ENCODE data around the gene SLC5A11. TPM values are rescaled to one million over a fixed set of nuclear protein-coding genes. Genes with fewer than 3 reads are reported as not detected.

Gene SLC5A11
- total RNA-seq, 1 donor from 2014 or later = not detected

DNA sequence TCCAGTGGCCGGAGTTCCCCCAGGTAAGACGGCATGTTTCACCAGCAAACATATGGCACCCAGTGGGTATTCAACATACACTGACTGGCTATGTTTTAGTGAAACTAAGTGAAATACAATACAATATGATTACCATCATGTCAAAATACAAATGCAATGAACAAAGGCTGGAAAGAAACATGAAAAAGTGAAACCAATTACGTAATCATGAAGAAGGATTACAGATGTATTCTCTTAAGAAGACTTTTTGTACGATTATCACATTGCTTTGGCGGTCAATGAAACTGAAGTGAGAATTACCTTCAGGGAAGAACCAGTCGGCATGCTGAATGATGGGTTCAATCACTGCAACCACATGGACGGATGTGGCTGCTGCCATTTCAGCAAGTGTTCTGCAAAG lies 97.7 kb downstream of the SLC5A11 start:
- Mint-ChIP-seq H3K27me3 (ENCODE audit: unreplicated experiment) (no peaks in the 10 kb centered on the region), H3K4me1 (ENCODE audit: unreplicated experiment) (no peaks in the 10 kb centered on the region), H3K36me3 (ENCODE audit: unreplicated experiment) (peaks cover 60% of the 10 kb centered on the region), H3K4me3 (ENCODE audit: unreplicated experiment) (no peak overlapping the region), H3K27ac (ENCODE audit: unreplicated experiment) (no peak overlapping the region), H3K9me3 (ENCODE audit: unreplicated experiment) (no peaks in the 10 kb centered on the region)
- TF ChIP-seq, protein P1, sequence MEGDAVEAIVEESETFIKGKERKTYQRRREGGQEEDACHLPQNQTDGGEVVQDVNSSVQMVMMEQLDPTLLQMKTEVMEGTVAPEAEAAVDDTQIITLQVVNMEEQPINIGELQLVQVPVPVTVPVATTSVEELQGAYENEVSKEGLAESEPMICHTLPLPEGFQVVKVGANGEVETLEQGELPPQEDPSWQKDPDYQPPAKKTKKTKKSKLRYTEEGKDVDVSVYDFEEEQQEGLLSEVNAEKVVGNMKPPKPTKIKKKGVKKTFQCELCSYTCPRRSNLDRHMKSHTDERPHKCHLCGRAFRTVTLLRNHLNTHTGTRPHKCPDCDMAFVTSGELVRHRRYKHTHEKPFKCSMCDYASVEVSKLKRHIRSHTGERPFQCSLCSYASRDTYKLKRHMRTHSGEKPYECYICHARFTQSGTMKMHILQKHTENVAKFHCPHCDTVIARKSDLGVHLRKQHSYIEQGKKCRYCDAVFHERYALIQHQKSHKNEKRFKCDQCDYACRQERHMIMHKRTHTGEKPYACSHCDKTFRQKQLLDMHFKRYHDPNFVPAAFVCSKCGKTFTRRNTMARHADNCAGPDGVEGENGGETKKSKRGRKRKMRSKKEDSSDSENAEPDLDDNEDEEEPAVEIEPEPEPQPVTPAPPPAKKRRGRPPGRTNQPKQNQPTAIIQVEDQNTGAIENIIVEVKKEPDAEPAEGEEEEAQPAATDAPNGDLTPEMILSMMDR (IDR thresholded peaks at IDR 0.05) = no peak
- no peak for DNase-seq (ENCODE audit: extremely low spot score, unreplicated experiment)

DNA sequence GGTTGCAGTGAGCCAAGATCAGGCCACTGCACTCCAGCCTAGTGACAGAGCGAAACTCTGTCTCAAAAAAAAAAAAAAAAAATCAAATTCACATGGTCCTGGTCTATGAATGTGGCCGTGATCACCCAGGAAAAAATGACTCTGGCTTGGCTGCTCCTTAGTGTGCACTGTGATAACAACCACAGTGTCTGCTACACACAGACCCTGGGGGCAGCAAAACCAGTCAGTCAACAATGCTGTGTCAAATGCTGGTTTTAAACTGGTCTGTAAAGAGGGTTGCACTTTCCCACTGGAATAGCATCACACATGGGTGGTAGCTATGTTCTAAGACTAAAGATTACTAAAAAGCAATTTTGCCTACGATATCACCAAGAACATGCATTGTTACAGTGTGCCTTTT lies 98.4 kb downstream of the SLC5A11 start:
- Mint-ChIP-seq H3K27me3 (ENCODE audit: unreplicated experiment) (no peaks in the 10 kb centered on the region), H3K36me3 (ENCODE audit: unreplicated experiment) (peaks cover 57% of the 10 kb centered on the region), H3K4me3 (ENCODE audit: unreplicated experiment) (no peak overlapping the region), H3K9me3 (ENCODE audit: unreplicated experiment) (no peaks in the 10 kb centered on the region), H3K27ac (ENCODE audit: unreplicated experiment) (no peak overlapping the region), H3K4me1 (ENCODE audit: unreplicated experiment) (no peaks in the 10 kb centered on the region)
- TF ChIP-seq, protein P1 (IDR thresholded peaks at IDR 0.05) = no peak
- no peak for DNase-seq (ENCODE audit: extremely low spot score, unreplicated experiment)

DNA sequence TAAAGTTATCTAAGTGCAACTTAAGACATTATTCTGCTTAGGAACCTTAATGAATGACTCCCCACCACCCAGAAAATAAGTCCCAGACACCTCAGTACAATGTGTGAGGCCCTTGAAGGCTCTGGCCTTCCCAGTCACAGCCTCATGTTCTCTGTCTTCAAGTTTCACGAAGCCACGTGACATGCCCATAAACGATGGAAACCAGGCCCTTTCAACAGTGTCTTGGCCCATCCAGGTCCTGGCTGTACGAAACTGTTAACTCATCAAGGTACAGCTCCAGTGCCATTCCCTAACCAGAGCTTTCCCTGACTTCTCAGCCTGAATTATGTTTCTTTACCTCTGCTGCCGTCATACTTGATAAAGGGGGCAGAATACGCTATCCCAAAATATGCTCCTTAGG lies 100.4 kb downstream of the SLC5A11 start:
- no peak overlapping the region for H3K4me3 Mint-ChIP-seq (ENCODE audit: unreplicated experiment)
- no peak for DNase-seq (ENCODE audit: extremely low spot score, unreplicated experiment)
- peaks cover 57% of the 10 kb centered on the region for H3K36me3 Mint-ChIP-seq (ENCODE audit: unreplicated experiment)
- H3K4me1 Mint-ChIP-seq (ENCODE audit: unreplicated experiment) = no peaks in the 10 kb centered on the region
- no peak overlapping the region for H3K27ac Mint-ChIP-seq (ENCODE audit: unreplicated experiment)
- H3K9me3 Mint-ChIP-seq (ENCODE audit: unreplicated experiment) = no peaks in the 10 kb centered on the region
- no peaks in the 10 kb centered on the region for H3K27me3 Mint-ChIP-seq (ENCODE audit: unreplicated experiment)
- TF ChIP-seq, protein P1 (IDR thresholded peaks at IDR 0.05) = no peak

DNA sequence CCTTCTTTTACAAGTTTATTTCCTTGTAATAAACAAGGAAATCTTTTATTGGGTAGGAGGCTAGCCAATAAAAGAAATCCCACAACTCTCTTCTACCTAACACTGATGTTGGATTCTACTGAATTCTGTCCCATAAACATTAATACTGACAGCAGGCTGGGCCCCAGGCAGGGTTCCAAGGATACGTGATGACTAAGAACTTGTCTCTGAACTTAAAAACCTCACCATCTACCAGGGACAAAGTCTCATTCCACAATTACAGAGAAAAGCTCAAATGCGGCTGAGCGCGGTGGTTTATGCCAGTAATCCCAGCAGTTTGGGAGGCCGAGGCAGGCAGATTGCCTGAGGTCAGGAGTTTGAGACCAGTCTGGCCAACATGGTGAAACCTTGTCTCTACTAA lies 104.5 kb downstream of the SLC5A11 start:
- H3K27ac Mint-ChIP-seq (ENCODE audit: unreplicated experiment) = no peak overlapping the region
- no peak overlapping the region for H3K4me3 Mint-ChIP-seq (ENCODE audit: unreplicated experiment)
- no peak for DNase-seq (ENCODE audit: extremely low spot score, unreplicated experiment)
- TF ChIP-seq, protein P1 (IDR thresholded peaks at IDR 0.05) = no peak
- no peaks in the 10 kb centered on the region for H3K4me1 Mint-ChIP-seq (ENCODE audit: unreplicated experiment)
- peaks cover 66% of the 10 kb centered on the region for H3K36me3 Mint-ChIP-seq (ENCODE audit: unreplicated experiment)
- H3K9me3 Mint-ChIP-seq (ENCODE audit: unreplicated experiment) = no peaks in the 10 kb centered on the region
- H3K27me3 Mint-ChIP-seq (ENCODE audit: unreplicated experiment) = no peaks in the 10 kb centered on the region

DNA sequence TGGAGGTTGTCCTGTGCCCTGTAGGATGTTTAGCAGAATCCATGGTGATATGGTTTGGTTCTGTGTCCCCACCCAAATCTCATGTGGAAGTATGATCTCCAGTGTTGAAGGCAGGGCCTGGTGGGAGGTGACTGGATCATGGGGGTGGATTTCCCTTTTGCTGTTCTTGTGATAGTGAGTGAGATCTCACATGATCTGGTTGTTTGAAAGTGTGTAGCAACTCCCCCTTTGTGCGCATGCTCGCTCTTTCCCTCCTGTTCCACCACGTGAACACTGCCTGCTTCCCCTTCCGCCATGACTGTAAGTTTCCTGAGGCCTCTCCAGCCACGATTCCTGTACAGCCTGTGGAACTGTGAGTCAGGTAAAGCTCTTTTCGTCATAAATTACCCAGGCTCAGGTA lies 107.5 kb downstream of the SLC5A11 start:
- H3K27me3 Mint-ChIP-seq (ENCODE audit: unreplicated experiment) = no peaks in the 10 kb centered on the region
- peaks cover 63% of the 10 kb centered on the region for H3K36me3 Mint-ChIP-seq (ENCODE audit: unreplicated experiment)
- no peaks in the 10 kb centered on the region for H3K4me1 Mint-ChIP-seq (ENCODE audit: unreplicated experiment)
- TF ChIP-seq, protein P1 (IDR thresholded peaks at IDR 0.05) = no peak
- no peak for DNase-seq (ENCODE audit: extremely low spot score, unreplicated experiment)
- H3K27ac Mint-ChIP-seq (ENCODE audit: unreplicated experiment) = no peak overlapping the region
- H3K9me3 Mint-ChIP-seq (ENCODE audit: unreplicated experiment) = no peaks in the 10 kb centered on the region
- H3K4me3 Mint-ChIP-seq (ENCODE audit: unreplicated experiment) = no peak overlapping the region

Data from osteocyte (in vitro differentiated cells).